ENCODE results near the gene CUEDC2.
"Not testable (repeated sequence)": the region's sequence is repeated elsewhere in the genome, so short reads cannot be mapped to it uniquely, and the experiment has no call there.

The CUEDC2 gene

DNA sequence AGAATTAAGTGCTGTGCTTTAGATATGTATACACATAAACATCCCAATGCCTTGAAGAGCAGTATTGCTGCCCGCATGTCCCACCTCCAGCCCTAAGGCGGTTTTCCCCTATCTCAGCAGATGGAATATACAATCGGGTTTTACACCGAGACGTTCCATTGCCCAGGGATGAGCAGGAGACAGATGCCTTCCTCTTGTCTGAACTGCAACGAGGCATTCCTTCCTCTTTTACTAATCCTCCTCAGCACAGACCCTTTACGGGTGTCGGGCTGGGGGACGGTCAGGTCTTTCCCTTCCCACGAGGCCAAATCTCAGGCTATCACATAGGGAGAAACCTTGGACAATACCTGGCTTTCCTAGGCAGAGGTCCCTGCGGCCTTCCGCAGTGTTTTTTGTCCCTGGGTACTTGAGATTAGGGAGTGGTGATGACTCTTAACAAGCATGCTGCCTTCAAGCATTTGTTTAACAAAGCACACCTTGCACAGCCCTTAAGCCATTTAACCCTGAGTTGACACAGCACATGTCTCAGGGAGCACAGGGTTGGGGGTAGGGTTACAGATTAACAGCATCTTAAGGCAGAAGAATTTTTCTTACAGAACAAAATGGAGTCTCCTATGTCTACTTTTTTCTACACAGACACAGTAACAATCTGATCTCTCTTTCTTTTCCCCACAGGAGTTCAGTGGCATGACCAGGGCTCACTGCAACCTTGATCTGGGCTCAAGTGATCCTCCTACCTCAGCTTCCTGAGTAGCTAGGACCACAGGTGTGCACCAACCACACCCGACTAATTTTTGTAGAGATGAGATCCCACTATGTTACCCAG lies 22.5 kb upstream of the CUEDC2 start:
- not testable (repeated sequence) for DNase-seq

DNA sequence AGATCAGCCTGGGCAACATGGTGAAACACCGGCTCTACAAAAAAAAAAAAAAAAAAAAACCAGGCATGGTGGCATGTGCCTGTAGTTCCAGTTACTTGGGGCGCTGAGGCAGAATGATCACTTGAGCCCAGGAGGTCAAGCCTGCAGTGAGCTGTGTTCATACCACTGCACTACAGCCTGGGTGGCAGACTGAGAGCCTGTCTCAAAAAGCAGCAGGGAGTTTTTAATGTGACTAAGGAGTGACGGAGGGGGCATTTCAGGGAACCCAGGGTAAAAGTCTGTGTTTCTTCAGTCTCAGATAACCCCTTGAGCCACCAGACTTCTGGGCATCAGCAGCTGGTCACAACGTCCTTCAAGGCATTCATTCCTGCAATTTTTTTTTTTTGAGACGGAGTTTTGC lies 21.1 kb upstream of the CUEDC2 start:
- no peak for DNase-seq

GRCh38 chr10:102452672-102453340 lies 20.4 kb upstream of the CUEDC2 start:
- peak; percentile 57 for DNase-seq

DNA sequence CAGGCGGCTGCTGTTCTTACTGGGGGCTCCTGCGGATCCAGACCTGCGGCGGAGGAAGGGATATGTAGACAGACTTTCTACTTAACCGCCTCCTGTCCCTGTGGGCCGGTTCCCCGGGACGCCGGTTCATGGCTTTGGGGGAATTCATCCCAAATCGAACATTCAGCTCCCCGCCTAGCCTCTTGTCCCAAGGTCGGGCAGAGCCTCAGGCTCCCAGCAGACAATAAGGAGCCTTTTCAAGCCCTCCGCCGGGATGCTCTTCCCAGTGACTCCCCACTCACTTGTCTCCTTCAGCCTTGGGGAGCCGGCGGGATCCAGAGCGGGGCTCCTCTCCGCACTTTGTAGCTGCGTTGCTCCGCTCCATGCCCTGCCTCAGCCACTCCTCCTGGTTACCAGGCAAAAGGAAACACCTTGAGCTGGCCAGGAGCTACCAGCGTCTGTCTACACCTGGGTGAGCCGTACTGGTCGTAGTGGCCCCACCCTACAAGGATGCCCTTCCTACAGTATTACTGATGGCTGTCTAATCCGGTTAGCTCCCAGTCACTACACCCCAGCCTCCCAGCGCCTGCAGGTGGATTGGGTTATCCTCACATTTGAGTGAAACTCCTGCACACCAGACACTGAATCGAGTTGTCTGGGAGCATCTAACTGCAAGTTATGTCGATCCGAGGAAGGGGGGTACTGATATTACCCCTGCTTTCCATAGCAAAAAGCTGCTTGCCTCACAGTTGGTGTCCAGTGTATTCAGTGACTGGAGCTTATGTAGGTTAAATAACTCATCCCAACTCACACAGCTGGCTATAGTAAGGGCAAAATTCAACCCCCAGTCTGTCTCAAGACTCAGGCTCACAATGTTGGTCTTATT lies 19.0 kb upstream of the CUEDC2 start, which contains the start of gene C10orf95:
Gene C10orf95 (minus strand): TSS at position 439 of the 865 bp plus-strand sequence. CDS start 450 bp downstream, outside the sequence.
- DNase-seq: no peak

DNA sequence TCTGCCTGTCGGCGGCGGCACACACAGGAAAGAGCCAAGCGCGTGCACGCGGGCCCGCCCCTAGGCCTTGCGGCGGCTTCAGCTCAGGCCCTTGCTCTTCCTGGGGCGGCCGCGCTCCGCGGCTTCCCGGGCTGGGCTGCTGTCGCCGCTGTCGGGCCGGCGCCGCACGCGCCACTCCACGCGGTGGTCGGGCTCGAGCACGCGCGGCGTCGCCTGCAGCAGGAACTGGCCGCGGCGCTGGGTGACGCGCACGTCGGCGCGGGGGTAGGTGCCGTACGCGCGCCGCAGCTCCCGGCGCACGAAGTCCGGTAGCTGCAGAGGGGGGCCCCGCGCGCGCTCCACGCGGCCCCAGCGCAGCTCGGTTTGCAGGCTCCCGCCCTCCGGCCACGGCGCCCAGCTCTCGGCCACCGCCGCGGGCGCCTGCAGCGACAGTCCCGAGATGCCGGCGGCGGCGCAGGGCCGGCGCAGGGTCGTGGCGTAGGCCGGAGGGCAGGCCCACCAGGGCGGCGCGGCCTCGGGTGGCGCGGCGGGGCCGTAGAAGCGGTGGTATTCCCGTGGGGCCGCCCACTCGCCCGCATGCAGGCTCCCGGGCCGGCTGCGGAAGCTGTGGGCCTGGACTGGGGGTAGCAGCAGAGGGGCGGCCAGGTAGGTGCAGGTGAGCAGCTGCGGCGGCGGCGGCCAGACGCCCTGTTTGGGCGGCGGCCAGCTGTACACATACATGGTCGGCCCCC lies 18.2 kb upstream of the CUEDC2 start:
- peak; percentile 96 for DNase-seq

- no peak for DNase-seq
Observed at GRCh38 chr10:102450124-102450373, 17.7 kb upstream of the CUEDC2 start.

DNA sequence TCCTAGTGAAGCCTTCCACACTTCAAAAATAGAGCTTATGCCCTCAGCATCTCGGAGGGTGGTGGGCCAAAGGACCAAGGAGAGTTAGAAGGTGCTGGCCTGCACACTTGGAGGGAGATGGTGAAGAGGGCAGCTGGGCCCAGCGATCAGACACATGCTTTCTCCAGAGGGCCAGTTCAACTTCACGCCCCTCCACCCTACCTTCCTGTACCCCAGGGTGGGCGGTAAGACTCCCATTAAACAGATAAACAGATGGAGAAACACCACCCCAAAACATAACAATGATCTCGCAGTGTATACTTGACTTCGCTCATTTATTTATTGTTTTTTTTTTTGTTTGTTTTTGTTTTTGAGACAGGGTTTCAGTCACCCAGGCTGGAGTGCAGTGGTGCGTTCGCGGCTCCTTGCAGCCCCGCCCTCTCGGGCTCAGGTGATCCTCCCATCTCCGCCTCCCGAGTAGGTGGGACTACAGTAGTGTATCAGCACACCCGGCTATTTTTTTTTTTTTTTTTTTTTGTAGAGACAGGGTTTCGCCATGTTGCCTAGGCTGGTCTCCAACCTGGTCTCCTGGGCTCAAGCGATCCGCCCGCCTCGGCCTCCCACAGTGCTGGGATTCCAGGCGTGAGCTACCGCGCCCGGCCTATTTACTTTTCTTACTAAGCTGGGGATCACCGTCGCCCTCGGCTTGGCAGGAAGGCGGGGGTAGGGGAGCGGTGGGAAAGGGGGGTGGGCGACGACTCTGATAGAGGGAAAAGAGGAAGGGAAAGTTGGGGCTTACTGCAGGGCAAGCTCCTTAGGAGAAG lies 17.1 kb upstream of the CUEDC2 start:
- peak; percentile 95 for DNase-seq

DNA sequence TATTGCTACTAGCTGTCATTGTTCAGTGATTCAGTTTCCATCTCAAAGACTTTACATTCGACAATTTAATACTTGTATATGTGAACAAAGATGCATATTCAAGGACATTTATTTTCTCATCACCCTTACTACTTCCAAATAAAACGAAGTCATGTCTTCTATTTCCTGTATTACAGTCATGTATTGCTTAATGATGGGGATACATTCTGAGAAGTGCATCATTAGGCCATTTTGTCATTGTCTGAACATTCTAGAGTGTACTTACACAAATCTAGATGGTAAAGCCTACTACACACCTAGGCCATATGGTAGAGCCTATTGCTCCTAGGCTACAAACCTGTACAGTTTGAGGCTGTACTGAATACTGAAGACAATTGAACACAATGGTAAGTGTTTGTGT lies 12.5 kb upstream of the CUEDC2 start:
- no peak for DNase-seq

DNA sequence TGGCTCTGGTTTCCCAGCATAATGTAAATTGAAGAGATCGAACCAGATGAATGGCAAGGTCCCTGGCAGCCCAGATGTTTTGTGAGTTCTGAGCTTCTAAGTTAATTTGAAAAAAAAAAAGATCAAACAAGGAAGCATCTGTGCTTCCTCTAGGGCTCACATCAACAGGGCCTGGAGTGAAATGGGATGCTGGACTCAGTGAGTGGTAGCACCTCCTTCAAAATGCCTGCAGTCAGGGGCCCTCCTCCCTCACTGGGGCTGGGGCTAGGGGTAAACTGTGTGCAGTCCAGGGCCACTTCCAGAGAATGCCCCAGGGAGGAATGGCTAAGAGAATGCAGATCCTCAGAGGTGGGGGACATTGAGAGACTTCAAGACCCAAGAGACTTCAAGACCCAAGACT lies 6.0 kb upstream of the CUEDC2 start:
- no peak for DNase-seq

- DNase-seq: no peak
Observed at GRCh38 chr10:102437515-102437914, 5.1 kb upstream of the CUEDC2 start.

GRCh38 chr10:102436312-102436711 lies 3.9 kb upstream of the CUEDC2 start:
- no peak for DNase-seq

DNA sequence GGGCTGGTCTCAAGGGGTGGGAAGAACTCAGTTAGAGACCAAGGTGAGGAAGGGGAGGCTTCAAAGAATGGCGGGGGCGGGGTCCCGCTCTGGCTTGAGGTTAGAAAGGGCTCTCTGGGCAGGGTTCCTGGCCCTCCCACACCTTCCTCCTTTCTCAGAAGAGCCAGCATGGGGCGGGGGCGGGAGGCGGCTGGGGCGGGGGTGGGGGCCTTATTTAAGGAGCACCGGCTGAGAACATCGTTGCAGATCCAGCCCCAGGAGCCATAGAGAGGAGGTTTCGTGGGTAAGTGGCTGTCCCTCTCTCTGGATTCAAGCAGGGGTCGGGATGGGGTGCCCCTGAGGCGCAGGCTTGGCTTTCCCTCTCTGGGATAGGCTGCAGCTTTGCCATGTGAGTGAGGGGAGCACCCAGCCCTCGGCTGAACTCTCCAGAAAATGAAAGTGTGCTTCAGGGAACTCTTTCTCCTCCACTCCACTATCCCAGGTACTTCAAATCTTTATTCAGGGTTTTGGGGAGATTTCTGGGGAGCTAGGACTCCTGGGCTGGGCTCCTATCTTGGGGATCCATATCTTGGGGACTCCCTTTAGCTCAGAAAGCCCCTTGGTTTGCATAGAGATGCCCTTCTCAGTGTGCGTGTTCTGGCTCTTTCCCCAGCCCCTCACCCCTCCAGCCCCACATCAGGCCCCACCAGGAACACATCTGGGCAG lies 3.3 kb upstream of the CUEDC2 start:
- peak; percentile 86 for DNase-seq

- no peak for DNase-seq
Observed at GRCh38 chr10:102435133-102435497, 2.7 kb upstream of the CUEDC2 start.

GRCh38 chr10:102434394-102435132 lies 2.2 kb upstream of the CUEDC2 start:
- no peak for DNase-seq

GRCh38 chr10:102433619-102434046 lies 1.3 kb upstream of the CUEDC2 start:
- peak; percentile 74 for DNase-seq

DNA sequence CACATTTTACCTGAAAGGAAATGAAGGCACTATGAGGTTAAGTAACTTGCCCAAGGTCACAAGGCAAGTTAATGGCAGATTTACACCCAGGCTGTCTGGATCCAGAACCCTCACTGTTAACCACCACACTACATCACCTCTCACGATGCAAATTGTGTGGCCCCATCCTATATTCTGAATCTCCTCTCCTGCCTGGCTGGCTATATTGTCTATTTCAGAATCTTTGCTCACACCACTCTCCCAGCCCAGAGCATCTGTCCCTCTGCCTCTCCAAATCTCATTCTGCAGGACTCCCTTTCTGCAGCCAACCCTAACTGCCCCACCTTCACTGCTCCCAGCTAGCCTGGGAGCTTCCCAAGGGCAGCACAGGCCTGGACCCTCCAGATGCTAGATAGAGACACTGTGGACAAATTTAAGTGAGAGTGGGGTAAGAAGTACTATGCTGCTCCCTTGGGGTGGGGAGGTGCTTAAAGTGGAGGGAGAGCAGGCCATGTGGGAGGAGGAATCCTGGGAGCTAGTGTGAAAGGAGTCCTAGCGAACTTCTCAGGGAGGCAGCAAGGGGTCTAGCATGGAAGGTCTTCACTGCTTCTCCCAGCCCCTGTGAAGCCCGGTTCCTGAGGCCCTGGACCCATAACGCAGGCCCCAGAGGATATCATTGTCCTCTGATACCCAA lies 786 bp downstream of the CUEDC2 start:
- DNase-seq: peak; percentile 64

DNA sequence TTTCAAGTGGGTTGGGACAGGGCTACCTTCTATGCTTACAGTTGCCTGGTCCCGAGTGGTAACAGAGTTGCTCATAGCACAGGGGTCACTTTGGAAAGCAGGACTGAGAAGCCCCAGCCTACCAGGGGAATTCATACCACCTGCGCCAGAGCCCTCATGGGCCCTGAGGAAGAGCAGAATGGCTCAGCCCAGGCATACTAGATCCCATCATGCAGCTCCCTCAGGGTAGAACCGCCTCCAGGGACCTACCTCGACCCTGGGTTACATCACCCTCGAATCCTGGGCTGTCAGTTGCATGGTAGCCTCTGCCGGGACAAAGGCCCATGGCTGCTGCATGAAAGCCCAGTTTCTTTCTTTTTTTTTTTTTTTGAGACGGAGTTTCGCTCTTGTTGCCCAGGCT lies 2.9 kb downstream of the CUEDC2 start:
- no peak for DNase-seq

- no peak for DNase-seq
Observed at GRCh38 chr10:102426803-102427287, 5.5 kb downstream of the CUEDC2 start.

DNA sequence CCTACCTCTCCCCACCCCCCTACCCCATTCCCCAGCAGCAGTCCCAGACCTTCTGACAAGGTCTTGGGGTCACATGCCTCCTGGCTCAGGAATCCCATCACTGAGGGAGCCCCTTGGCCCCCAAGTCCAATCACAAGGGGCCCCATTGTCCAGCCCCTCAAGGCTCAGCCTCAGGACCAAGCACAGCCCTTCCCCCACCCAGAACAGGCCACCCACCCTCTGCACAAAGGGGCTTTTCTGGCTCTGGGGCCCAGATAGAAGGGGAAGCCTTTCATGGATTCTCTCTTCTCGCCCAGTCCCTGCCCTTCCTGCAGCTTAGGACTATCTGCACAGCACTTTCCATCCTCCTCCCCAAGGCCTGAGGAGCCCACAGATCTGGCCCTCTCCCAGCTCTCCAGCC lies 6.9 kb downstream of the CUEDC2 start:
- DNase-seq: no peak

DNA sequence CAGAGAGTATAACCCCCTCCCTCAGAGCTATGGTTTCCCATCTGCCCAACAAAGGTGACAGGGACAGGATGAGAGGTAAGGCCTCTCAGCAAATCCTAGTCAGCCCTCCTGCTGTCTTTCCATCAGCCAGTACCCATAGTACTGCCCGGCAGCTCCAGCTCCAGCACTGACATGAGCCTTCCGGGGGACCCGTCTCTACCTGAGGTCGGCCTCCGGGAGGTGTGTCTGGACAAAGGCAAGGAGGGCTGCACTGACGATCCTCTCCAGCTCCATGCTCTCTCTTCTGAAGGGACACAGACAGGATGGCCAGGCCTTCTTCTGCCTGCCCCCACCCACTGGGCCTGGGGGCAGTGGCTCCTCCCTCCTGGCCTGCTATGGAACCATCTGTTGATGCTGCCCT lies 7.5 kb downstream of the CUEDC2 start:
- no peak for DNase-seq
